ENCODE data around the gene AFG3L2. TPM values are rescaled to one million over a fixed set of nuclear protein-coding genes. Genes with fewer than 3 reads are reported as not detected.
"Not testable (repeated sequence)": the region's sequence is repeated elsewhere in the genome, so short reads cannot be mapped to it uniquely, and the experiment has no call there.

The AFG3L2 gene
- total and polyA plus RNA-seq, 5 donors from 2014 or later = 20.0 to 34.4 (median 21.8) TPM

DNA sequence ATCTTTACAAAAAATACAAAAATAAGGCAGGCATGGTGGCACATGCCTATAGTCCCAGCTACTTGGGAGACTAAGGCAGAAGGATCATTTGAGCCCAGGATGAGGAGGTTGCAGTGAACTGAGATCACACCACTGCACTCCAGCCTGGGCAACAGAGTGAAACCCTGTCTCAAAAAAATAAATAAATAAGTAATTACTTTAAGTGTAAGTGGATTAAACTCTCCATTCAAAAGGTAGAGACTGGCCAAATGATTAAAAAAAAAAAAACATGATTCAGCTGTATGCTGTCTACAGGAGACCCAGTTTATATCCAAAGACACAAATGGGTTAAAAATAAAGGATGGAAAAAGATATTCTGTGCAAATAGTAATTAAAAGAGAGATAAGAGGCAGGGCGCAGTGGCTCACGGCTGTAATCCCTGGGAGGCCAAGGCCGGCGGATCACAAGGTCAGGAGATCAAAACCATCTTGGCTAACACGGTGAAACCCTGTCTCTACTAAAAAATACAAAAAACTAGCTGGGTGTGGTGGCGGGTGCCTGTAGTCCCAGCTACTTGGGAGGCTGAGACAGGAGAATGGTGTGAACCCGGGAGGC is 5.3 kb upstream of the AFG3L2 start:
- H3K9me3 Mint-ChIP-seq; H3K4me1 ChIP-seq (ENCODE audit: control insufficient read depth, insufficient read depth, low read length, poor library complexity, severe bottlenecking); DNase-seq; H3K4me1 Mint-ChIP-seq; H3K9me3 ChIP-seq (ENCODE audit: control insufficient read depth in 2 of 2, low read length in 2 of 2); ATAC-seq (ENCODE audit: low read depth in 2 of 2); H3K4me3 ChIP-seq (ENCODE audit: low read depth, low read length); H3K27me3 ChIP-seq (ENCODE audit: control insufficient read depth, insufficient read depth, low read length); H3K27ac Mint-ChIP-seq; H3K27ac ChIP-seq (ENCODE audit: insufficient read depth, low read length, poor library complexity, severe bottlenecking); H3K36me3 Mint-ChIP-seq; H3K4me3 Mint-ChIP-seq; H3K36me3 ChIP-seq (ENCODE audit: control insufficient read depth, insufficient read depth, low read length): not testable (repeated sequence)
- peaks cover 29% of the 10 kb centered on the region for H3K27me3 Mint-ChIP-seq

DNA sequence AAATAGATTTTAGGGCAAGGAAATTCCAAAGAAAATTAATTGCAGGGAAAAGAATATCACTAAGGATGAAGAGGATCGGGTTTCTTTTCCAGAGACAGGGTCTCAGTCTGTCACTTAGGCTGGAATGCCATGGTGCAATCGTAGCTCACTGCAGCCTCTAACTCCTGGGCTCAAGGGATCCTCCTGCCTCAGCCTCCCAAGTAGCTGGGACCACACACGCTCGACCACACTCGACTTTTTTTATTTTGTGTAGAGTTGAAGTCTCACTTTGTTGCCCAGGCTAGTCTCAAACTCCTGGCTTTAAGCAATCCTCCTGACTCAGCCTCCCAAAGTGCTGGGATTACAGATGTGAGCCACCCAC is 1.2 kb upstream of the AFG3L2 start:
- H3K9me3 Mint-ChIP-seq = not testable (repeated sequence)
- H3K4me3 ChIP-seq (ENCODE audit: low read depth, low read length) = peak overlapping the region; percentile 78

DNA sequence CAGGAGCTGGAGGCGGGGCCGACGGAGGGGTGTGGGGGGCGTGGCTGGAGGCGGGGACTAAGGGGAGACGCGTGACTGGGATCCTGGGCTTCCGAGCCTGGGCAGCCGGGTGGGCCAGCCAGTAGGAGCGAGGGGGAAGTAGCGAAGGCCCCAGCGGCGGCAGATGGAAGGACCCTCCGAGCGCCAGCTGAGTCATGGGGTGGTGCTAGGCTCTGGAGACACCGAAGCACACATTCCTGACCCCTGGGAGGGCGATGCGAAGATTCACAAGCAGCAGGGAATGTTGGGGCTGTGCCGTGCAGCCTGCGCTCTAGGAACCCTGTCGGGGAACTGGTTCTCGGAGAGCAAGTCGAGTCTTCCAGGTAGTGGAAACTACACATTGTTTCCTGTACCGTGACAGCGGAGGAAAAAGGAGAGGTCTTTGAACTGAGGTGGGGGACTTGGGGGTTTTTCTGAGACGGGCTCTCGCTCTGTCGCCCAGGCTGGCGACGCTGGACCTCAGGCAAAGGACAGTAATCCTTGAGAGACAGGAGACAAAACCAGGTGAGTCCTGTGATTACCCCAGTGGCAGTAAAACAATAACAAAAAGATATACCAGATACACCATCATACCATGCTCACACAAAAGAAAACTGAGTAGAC is 650 bp upstream of the AFG3L2 start:
- DNase-seq = no peak

More for the DNA sequence above, 1.2 kb upstream of the AFG3L2 start:
- H3K4me1 Mint-ChIP-seq = peaks cover 17 to 41% (median 25%) of the 10 kb centered on the region in 4 donors
- H3K4me1 ChIP-seq (ENCODE audit: control insufficient read depth, insufficient read depth, low read length, poor library complexity, severe bottlenecking) = peaks cover 29% of the 10 kb centered on the region
- peak overlapping the region in 2 of 3 donors; percentile 74 to 92 for H3K27ac Mint-ChIP-seq
- not testable (repeated sequence) for H3K36me3 Mint-ChIP-seq; H3K9me3 ChIP-seq (ENCODE audit: control insufficient read depth in 2 of 2, low read length in 2 of 2); H3K36me3 ChIP-seq (ENCODE audit: control insufficient read depth, insufficient read depth, low read length); DNase-seq; H3K27ac ChIP-seq (ENCODE audit: insufficient read depth, low read length, poor library complexity, severe bottlenecking); H3K27me3 ChIP-seq (ENCODE audit: control insufficient read depth, insufficient read depth, low read length); ATAC-seq (ENCODE audit: low read depth in 2 of 2)
- peaks cover 18% of the 10 kb centered on the region for H3K27me3 Mint-ChIP-seq
- H3K4me3 Mint-ChIP-seq = peak overlapping the region; percentile 86 to 91 (median 88)

DNA sequence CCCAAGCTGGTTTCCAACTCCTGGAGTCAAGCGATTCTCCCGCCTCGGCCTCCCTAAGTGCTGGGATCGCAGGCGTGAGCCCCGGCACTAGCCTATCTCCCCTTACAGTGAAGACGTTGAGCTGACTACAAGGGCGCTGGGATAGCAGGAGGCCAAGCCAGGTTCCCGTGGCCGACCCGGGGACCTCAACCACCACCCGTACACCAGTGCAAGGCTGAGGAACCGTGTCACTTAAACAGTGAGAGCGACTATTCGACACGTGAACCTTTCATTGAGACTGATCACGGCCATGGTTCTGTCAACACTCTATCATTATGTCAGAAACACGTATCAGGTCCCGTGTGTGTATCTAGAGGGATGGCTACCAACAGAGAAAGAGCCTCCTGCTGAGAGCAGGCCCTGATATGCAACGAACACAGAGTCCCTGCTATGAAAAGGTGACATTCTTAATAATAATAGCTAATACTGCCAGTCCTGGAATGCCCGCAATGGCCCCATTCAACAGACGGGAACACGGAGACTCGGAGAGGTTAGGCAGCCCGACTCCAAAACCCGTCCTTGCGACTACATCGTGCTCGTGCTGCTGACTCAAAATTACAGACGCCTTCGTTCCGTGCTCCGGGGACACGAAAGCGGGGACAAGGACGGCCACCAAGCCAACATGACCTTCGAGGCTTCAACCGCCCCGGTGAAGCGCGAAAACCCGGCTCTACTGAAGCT is 833 bp downstream of the AFG3L2 start:
- peak in 1 of 3 donors; percentile 5 for DNase-seq

More for the DNA sequence above, 650 bp upstream of the AFG3L2 start:
- peaks cover 18% of the 10 kb centered on the region for H3K27me3 Mint-ChIP-seq
- peaks cover 22 to 46% (median 30%) of the 10 kb centered on the region in 4 donors for H3K4me1 Mint-ChIP-seq
- Histone ChIP-seq H3K4me3 (ENCODE audit: low read depth, low read length) (peak overlapping the region; percentile 78), H3K4me1 (ENCODE audit: control insufficient read depth, insufficient read depth, low read length, poor library complexity, severe bottlenecking) (peaks cover 29% of the 10 kb centered on the region), H3K27me3 (ENCODE audit: control insufficient read depth, insufficient read depth, low read length) (no peaks in the 10 kb centered on the region), H3K9me3 (ENCODE audit: control insufficient read depth in 2 of 2, low read length in 2 of 2) (no peaks in the 10 kb centered on the region), H3K36me3 (ENCODE audit: control insufficient read depth, insufficient read depth, low read length) (peaks cover 5% of the 10 kb centered on the region), H3K27ac (ENCODE audit: insufficient read depth, low read length, poor library complexity, severe bottlenecking) (peak overlapping the region; percentile 91)
- H3K36me3 Mint-ChIP-seq = peaks cover 11% of the 10 kb centered on the region
- H3K4me3 Mint-ChIP-seq = peak overlapping the region; percentile 86 to 91 (median 88)
- peaks cover 0 to 1% (median 0%) of the 10 kb centered on the region in 7 donors for H3K9me3 Mint-ChIP-seq
- ATAC-seq (ENCODE audit: low read depth in 2 of 2) = no peak
- H3K27ac Mint-ChIP-seq = peak overlapping the region; percentile 74 to 92 (median 91)

DNA sequence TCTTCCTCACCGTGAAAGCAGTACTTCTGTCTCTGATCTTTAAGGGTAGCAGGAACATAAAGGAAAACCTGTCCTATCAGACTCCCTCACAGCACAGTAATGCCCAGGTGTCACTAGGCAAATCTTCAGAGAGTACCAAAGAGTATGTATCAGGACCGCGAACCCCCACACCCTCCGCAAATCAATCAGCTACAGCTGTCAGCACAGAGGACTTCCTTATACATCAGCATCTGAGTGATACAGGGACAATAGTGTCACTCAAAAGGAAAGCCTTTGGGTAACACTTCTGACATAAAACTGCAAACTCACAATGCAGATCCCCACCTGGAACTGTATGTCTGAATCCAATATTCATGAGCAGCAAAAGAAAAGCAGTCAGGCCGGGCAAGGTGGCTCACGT is 2.6 kb downstream of the AFG3L2 start:
- no peak for DNase-seq
- H3K27me3 ChIP-seq (ENCODE audit: control insufficient read depth, insufficient read depth, low read length) = no peaks in the 10 kb centered on the region
- peaks cover 36% of the 10 kb centered on the region for H3K4me1 ChIP-seq (ENCODE audit: control insufficient read depth, insufficient read depth, low read length, poor library complexity, severe bottlenecking)
- no peak for ATAC-seq (ENCODE audit: low read depth in 2 of 2)
- no peaks in the 10 kb centered on the region for H3K9me3 ChIP-seq (ENCODE audit: control insufficient read depth in 2 of 2, low read length in 2 of 2)
- H3K27ac ChIP-seq (ENCODE audit: insufficient read depth, low read length, poor library complexity, severe bottlenecking) = no peak overlapping the region
- peaks cover 14% of the 10 kb centered on the region for H3K36me3 Mint-ChIP-seq
- H3K27me3 Mint-ChIP-seq = peaks cover 6% of the 10 kb centered on the region
- H3K4me3 Mint-ChIP-seq = peak overlapping the region; percentile 8 to 97 (median 78)
- H3K4me3 ChIP-seq (ENCODE audit: low read depth, low read length) = no peak overlapping the region
- H3K27ac Mint-ChIP-seq = peak overlapping the region in 2 of 3 donors; percentile 9 to 34
- H3K9me3 Mint-ChIP-seq = peaks cover 0 to 1% (median 0%) of the 10 kb centered on the region in 7 donors
- peaks cover 32 to 64% (median 48%) of the 10 kb centered on the region in 4 donors for H3K4me1 Mint-ChIP-seq
- H3K36me3 ChIP-seq (ENCODE audit: control insufficient read depth, insufficient read depth, low read length) = peaks cover 5% of the 10 kb centered on the region

More for the DNA sequence above, 833 bp downstream of the AFG3L2 start:
- Mint-ChIP-seq H3K4me3 (peak overlapping the region; percentile 92 to 97 (median 94)), H3K4me1 (peaks cover 32 to 58% (median 41%) of the 10 kb centered on the region in 4 donors), H3K9me3 (peaks cover 0 to 1% (median 0%) of the 10 kb centered on the region in 7 donors), H3K36me3 (peaks cover 11% of the 10 kb centered on the region), H3K27me3 (peaks cover 14% of the 10 kb centered on the region), H3K27ac (peak overlapping the region; percentile 74 to 92 (median 92))
- no peaks in the 10 kb centered on the region for H3K9me3 ChIP-seq (ENCODE audit: control insufficient read depth in 2 of 2, low read length in 2 of 2)
- H3K4me1 ChIP-seq (ENCODE audit: control insufficient read depth, insufficient read depth, low read length, poor library complexity, severe bottlenecking) = peaks cover 35% of the 10 kb centered on the region
- no peak for ATAC-seq (ENCODE audit: low read depth in 2 of 2)
- peak overlapping the region; percentile 91 for H3K27ac ChIP-seq (ENCODE audit: insufficient read depth, low read length, poor library complexity, severe bottlenecking)
- H3K27me3 ChIP-seq (ENCODE audit: control insufficient read depth, insufficient read depth, low read length) = no peaks in the 10 kb centered on the region
- peak overlapping the region; percentile 86 for H3K4me3 ChIP-seq (ENCODE audit: low read depth, low read length)
- peaks cover 5% of the 10 kb centered on the region for H3K36me3 ChIP-seq (ENCODE audit: control insufficient read depth, insufficient read depth, low read length)

DNA sequence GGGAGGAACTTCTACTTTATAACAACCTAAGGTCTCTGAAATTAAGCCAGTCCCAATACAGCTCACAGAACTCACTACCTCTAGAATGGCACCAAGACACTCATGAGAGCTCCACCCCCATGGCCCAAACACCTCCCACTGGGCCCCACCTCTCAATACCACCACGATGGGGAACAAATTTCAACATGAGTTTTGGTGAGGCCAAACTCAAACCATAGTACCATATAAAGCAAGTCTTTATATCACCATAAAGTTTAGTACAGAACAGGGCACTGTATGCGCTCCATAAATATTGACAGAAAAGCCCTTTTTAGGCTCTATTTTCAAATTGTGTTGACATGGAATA is 3.3 kb downstream of the AFG3L2 start:
- no peak for DNase-seq
- Histone ChIP-seq H3K9me3 (ENCODE audit: control insufficient read depth in 2 of 2, low read length in 2 of 2) (no peaks in the 10 kb centered on the region), H3K36me3 (ENCODE audit: control insufficient read depth, insufficient read depth, low read length) (peaks cover 9% of the 10 kb centered on the region), H3K27ac (ENCODE audit: insufficient read depth, low read length, poor library complexity, severe bottlenecking) (no peak overlapping the region), H3K4me3 (ENCODE audit: low read depth, low read length) (no peak overlapping the region), H3K4me1 (ENCODE audit: control insufficient read depth, insufficient read depth, low read length, poor library complexity, severe bottlenecking) (peaks cover 36% of the 10 kb centered on the region), H3K27me3 (ENCODE audit: control insufficient read depth, insufficient read depth, low read length) (no peaks in the 10 kb centered on the region)
- peak overlapping the region in 2 of 4 donors; percentile 18 to 97 for H3K4me3 Mint-ChIP-seq
- H3K27ac Mint-ChIP-seq = no peak overlapping the region
- peaks cover 0 to 1% (median 0%) of the 10 kb centered on the region in 7 donors for H3K9me3 Mint-ChIP-seq
- peaks cover 32 to 64% (median 48%) of the 10 kb centered on the region in 4 donors for H3K4me1 Mint-ChIP-seq
- H3K36me3 Mint-ChIP-seq = peaks cover 19% of the 10 kb centered on the region
- no peak for ATAC-seq (ENCODE audit: low read depth in 2 of 2)
- no peaks in the 10 kb centered on the region for H3K27me3 Mint-ChIP-seq

DNA sequence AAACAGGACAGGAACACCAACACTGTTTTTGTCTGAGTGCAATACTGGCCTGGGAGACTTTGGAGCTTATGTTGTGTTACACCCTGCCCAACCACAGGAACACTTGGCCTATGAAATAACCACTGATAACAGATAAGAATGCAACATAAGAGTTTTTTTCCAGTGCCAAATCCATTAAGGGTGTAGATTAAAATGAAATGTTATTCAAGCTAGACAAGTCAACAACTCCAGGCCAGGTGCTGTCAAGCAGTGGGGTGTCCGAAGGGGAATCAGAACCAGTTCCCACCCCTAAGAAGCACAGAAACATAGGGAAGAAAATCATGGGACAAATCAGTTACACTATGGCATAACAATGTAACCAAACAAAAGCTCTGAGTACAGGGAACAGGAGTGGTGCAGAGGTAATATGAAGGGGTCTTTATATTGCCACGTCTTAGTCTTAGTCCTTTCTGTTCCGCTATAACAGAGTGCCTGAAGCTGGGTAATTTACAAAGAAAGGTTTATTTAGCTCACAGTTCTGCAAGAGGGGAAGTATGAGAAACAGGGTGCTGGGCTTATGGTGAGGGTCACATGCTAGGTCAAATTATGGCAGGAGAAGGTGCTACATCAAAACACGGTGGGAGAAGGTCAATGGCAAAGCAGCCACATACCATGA is 3.8 kb downstream of the AFG3L2 start:
- Histone ChIP-seq H3K4me1 (ENCODE audit: control insufficient read depth, insufficient read depth, low read length, poor library complexity, severe bottlenecking) (peaks cover 36% of the 10 kb centered on the region), H3K36me3 (ENCODE audit: control insufficient read depth, insufficient read depth, low read length) (peaks cover 10% of the 10 kb centered on the region), H3K9me3 (ENCODE audit: control insufficient read depth in 2 of 2, low read length in 2 of 2) (no peaks in the 10 kb centered on the region), H3K27me3 (ENCODE audit: control insufficient read depth, insufficient read depth, low read length) (no peaks in the 10 kb centered on the region), H3K27ac (ENCODE audit: insufficient read depth, low read length, poor library complexity, severe bottlenecking) (no peak overlapping the region), H3K4me3 (ENCODE audit: low read depth, low read length) (no peak overlapping the region)
- DNase-seq (no peak), ATAC-seq (ENCODE audit: low read depth in 2 of 2) (no peak)
- Mint-ChIP-seq H3K27me3 (no peaks in the 10 kb centered on the region), H3K4me3 (peak overlapping the region; percentile 3 to 97 (median 40)), H3K36me3 (peaks cover 19% of the 10 kb centered on the region), H3K9me3 (peaks cover 0 to 1% (median 0%) of the 10 kb centered on the region in 7 donors), H3K4me1 (peaks cover 32 to 64% (median 48%) of the 10 kb centered on the region in 4 donors), H3K27ac (no peak overlapping the region)
